SJSA1 (cell line): ENCODE data around the gene KCTD11. TPM values are rescaled to one million over a fixed set of nuclear protein-coding genes. Genes with fewer than 3 reads are reported as not detected.
"Not testable (repeated sequence)": the region's sequence is repeated elsewhere in the genome, so short reads cannot be mapped to it uniquely, and the experiment has no call there.

Source experiments
- DNase-seq, 2 experiments: peaks; one replicate each; pipeline ENCODE4 v3.0.0-alpha.2; 2015 to 2020; ENCODE audit warnings: low spot score in 2 of 2, low read depth in 1 of 2
- H3K27ac ChIP-seq: fragments of 250-450 bp; sonication (Bioruptor Pico); 2 replicates; pipeline ENCODE4 v1.5.1; 2020; ENCODE audit warnings: mild to moderate bottlenecking, moderate library complexity
- H3K27me3 ChIP-seq: fragments of 250-450 bp; sonication (Bioruptor Pico); replicated peaks from 2 replicates; pipeline ENCODE4 v1.5.1; 2020; ENCODE audit warnings: mild to moderate bottlenecking, moderate library complexity
- H3K36me3 ChIP-seq: fragments of 250-450 bp; sonication (Bioruptor Pico); 2 replicates; pipeline ENCODE4 v1.5.1; 2020; ENCODE audit warnings: mild to moderate bottlenecking
- H3K4me1 ChIP-seq: fragments of 250-450 bp; sonication (Bioruptor Pico); replicated peaks from 2 replicates; pipeline ENCODE4 v1.6.1; 2021; ENCODE audit warnings: mild to moderate bottlenecking
- H3K4me3 ChIP-seq: fragments of 250-450 bp; sonication (Bioruptor Pico); 2 replicates; pipeline ENCODE4 v1.5.1; 2020; ENCODE audit warnings: mild to moderate bottlenecking
- H3K9me3 ChIP-seq: fragments of 250-450 bp; sonication (Bioruptor Pico); replicated peaks from 2 replicates; pipeline ENCODE4 v1.5.1; 2020; ENCODE audit warnings: mild to moderate bottlenecking
- total RNA-seq: library from RNA; depleted of rRNA; stranded (reverse); fragments of >200 nt; shearing (Covaris generic); gene quantifications from 2 replicates; pipeline ENCODE4 v1.2.3, GENCODE V29; 2014

Gene KCTD11
- total RNA-seq, 1 experiment from 2014 or later, result 5.4 TPM

DNA sequence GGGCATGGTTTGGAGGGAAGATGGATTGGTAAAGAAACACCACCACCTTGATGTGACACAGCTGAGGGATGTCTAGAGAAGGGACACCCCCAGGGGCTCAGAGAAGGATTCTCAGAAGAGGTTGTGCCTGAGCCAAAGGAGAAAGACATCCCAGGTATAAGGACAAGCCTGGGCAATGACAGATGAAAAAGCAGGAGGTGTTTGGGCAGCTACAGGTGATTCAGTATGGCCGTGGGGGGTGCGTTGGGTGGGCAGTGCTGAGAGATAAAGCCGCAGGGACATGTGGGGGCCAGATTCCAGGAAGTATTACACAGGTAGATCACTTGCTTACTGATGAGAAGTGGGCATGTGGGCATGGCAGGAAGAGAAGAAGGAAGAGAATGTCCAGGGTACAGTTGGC lies 9.9 kb downstream of the KCTD11 start:
- DNase-seq, result no peak
- no peaks in the 10 kb centered on the region for H3K36me3 ChIP-seq
- H3K9me3 ChIP-seq, result no peaks in the 10 kb centered on the region
- no peak overlapping the region for H3K4me3 ChIP-seq
- no peaks in the 10 kb centered on the region for H3K4me1 ChIP-seq
- no peaks in the 10 kb centered on the region for H3K27me3 ChIP-seq
- H3K27ac ChIP-seq, result no peak overlapping the region

DNA sequence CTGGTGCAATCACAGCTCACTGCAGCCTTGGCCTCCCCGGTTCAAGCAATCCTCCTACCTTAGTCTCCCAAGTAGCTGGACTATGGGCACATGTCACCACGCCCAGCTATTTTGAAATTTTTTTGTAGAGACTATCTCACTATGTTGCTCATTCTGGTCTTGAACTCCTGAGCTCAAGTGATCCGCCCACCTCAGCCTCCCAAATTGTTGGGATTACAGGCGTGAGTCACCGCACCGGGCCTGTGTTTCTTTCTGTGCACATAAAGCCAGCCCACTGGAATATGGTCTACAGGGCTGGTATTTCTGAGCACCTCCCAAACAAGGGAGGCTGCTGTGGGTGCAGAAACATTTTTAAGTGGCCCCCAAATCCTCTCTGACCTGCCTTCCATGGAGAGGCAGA lies 11.3 kb downstream of the KCTD11 start:
- H3K36me3 ChIP-seq, result no peaks in the 10 kb centered on the region
- no peaks in the 10 kb centered on the region for H3K4me1 ChIP-seq
- H3K27me3 ChIP-seq, result no peaks in the 10 kb centered on the region
- no peak for DNase-seq
- H3K9me3 ChIP-seq, result no peaks in the 10 kb centered on the region
- no peak overlapping the region for H3K27ac ChIP-seq
- H3K4me3 ChIP-seq, result no peak overlapping the region

DNA sequence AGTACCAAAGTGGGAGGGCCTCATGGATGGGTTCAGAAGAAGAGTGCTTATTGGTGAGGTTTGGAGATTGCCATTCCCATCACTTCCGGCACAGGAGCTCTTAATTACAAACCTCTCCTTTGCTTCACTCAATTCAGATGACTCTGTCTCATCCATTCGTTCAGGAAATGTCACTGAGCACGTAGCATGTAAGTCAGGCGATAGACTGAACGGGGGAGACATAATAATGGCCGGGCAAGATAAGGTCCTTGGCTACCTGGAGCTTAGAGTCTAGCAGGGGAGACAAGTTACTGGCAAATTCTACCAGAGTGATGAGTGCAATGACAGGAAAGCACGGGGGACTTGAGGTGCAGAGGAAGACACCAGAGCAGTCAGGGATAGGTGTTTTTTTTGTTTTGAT lies 14.0 kb downstream of the KCTD11 start:
- DNase-seq, H3K9me3 ChIP-seq, H3K4me1 ChIP-seq, H3K27ac ChIP-seq, H3K27me3 ChIP-seq, H3K36me3 ChIP-seq, H3K4me3 ChIP-seq: not testable (repeated sequence)

DNA sequence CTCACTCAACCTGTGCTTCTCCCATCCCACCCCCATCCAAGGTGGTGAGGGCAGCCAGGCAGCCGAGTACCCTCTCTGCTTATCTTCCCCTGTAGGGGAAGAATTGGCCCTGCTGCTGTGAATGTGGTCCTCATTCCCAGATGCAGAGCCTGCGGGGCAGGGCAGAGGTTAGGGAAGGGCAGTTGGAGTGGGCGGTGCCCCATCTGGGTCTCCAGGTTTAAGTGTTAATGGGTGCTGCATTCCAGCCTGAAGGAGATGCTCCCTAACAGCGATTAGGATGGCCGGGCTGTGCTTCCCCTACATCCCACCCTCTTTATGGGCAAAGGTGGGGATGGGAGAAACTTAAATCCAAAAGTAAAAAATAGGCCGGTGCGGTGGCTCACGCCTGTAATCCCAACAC lies 15.1 kb downstream of the KCTD11 start:
- Histone ChIP-seq H3K27me3 (no peaks in the 10 kb centered on the region; the same call in 1 of the 2 replicates), H3K4me3 (no peak overlapping the region), H3K36me3 (no peaks in the 10 kb centered on the region), H3K4me1 (no peaks in the 10 kb centered on the region), H3K9me3 (no peaks in the 10 kb centered on the region), H3K27ac (no peak overlapping the region)
- DNase-seq, result no peak

DNA sequence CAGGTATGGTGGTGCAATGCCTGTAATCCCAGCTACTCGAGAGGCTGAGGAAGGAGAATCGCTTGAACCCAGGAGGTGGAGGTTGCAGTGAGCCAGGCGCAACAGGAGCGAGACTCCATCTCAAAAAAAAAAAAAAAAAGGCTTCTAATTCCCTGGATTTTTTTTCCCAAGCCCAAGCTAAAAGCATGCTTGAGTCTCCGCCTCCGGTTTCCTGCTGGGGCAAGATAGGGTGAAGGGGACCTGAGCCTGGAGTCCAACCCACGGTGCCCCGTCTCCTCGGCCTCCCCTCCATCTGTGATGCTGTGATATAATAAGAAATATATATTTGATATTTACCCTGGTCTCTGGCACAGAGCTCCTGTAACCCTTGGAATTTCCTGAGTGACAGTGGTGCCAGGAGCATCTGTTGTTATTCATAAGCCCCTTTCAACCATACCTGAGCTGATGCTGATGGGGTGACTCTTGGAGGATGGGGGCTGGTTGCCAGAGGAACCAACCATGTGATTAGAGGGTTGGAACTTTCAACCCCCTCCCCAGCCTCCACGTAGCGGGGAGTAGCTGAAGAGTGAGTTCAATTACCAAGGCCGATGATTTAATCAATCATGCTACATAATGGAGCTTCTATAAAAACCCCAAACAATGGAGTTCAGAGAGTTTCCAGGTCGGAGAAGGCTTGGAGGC lies 16.1 kb downstream of the KCTD11 start:
- H3K36me3 ChIP-seq, result no peaks in the 10 kb centered on the region
- DNase-seq, result no peak
- H3K27me3 ChIP-seq, result no peaks in the 10 kb centered on the region; the same call in 1 of the 2 replicates
- no peaks in the 10 kb centered on the region for H3K4me1 ChIP-seq
- no peaks in the 10 kb centered on the region for H3K9me3 ChIP-seq
- no peak overlapping the region for H3K27ac ChIP-seq
- H3K4me3 ChIP-seq, result no peak overlapping the region

DNA sequence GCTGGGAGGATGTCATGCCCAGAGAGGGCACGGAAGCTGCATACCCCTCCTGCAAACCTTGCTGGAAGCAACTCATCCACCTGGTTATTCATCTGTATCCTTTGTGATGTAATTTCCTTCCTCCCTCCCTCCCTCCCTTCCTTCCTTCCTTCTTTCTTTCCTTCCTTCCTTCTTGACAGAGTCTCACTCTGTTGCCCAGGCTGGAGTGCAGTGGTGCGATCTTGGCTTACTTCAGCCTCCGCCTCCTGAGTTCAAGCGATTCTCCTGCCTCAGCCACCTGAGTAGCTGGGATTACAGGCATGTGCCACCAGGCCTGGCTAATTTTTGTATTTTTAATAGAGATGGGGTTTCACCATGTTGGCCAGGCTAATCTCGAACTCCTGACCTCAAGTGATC lies 16.6 kb downstream of the KCTD11 start:
- not testable (repeated sequence) for H3K27ac ChIP-seq, H3K9me3 ChIP-seq, H3K36me3 ChIP-seq, H3K4me1 ChIP-seq, DNase-seq, H3K27me3 ChIP-seq, H3K4me3 ChIP-seq

DNA sequence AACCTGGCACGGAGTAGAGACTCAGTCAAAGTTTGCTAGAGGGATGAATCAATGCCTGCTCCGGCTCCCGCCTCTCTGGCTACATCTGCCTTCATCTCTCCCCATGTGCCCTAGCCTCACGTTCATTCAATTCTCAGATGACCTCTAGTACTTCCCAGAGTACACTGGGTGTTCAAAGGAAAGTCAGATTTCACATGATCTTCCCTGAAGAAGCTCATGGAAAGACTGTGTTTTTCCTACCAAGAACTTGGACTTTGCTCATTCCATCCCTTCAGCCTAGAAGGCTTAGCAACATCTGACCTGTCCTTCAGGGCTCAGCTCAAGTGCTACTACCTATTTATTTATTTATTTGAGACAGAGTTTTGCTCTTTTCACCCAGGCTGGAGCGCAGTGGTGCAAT lies 17.9 kb downstream of the KCTD11 start:
- Histone ChIP-seq H3K27ac (no peak overlapping the region), H3K36me3 (no peaks in the 10 kb centered on the region), H3K9me3 (no peaks in the 10 kb centered on the region), H3K4me1 (no peaks in the 10 kb centered on the region), H3K27me3 (no peaks in the 10 kb centered on the region; the same call in 1 of the 2 replicates), H3K4me3 (no peak overlapping the region)
- DNase-seq, result no peak

DNA sequence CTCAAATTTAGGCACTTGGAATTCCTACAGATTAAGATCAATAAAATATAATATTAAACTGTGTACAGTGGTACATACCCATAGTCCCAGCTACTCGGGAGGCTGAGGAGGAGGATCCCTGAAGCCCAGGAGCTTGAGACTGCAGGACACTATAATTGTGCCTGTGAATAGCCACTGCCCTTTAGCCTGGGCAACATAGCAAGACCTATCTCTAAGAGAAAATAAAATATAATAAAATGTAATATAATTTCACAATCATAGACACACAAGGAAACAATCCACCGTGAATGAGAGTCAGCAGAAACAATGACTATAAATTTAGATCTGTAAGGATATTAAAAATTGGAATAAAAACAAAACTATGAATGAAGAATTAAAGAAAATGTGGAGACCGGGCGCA lies 18.9 kb downstream of the KCTD11 start:
- no peak for DNase-seq
- no peaks in the 10 kb centered on the region for H3K4me1 ChIP-seq
- no peak overlapping the region for H3K4me3 ChIP-seq
- H3K27me3 ChIP-seq, result no peaks in the 10 kb centered on the region; the same call in 1 of the 2 replicates
- no peak overlapping the region for H3K27ac ChIP-seq
- H3K36me3 ChIP-seq, result no peaks in the 10 kb centered on the region
- no peaks in the 10 kb centered on the region for H3K9me3 ChIP-seq

DNA sequence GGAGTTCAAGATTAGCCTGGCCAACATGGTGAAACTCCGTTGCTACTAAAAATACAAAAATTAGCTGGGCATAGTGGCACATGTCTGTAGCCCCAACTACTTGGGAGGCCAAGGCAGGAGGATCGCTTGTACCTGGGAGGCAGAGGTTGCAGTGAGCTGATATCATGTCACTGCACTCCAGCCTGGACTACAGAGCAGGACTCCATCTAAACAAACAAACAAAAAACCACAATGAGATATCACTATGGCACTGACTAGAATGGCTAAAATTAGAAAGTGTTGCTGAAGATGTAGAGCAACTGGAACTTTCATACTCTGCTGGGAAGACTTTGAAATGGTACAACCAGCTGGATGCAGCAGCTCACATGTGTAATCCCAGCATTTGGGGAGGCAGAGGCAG lies 22.4 kb downstream of the KCTD11 start:
- no peaks in the 10 kb centered on the region for H3K4me1 ChIP-seq
- no peak for DNase-seq
- no peaks in the 10 kb centered on the region for H3K36me3 ChIP-seq
- H3K4me3 ChIP-seq, result no peak overlapping the region
- no peak overlapping the region for H3K27ac ChIP-seq
- peaks cover 2% of the 10 kb centered on the region for H3K27me3 ChIP-seq
- peaks cover 5% of the 10 kb centered on the region for H3K9me3 ChIP-seq

DNA sequence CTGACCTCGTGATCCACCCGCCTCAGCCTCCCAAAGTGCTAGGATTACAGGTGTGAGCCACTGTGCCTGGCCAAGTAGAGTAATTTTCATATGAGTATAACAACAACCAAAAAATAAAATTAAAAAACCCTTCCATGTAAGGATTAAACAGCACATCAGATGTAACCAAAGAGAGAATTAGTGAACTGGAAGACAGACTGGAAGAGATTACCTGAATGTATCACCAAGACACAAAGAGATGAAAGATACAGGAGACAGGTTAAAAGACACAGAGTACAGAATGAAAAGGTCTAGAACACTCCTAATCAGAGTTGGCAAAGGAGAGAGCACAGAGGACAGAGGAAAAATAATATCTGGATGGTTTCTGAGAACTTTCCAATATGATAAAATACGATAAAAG lies 27.2 kb downstream of the KCTD11 start:
- no peak overlapping the region for H3K4me3 ChIP-seq
- no peak for DNase-seq
- H3K36me3 ChIP-seq, result no peaks in the 10 kb centered on the region
- no peak overlapping the region for H3K27ac ChIP-seq
- peaks cover 47% of the 10 kb centered on the region for H3K27me3 ChIP-seq
- peaks cover 6% of the 10 kb centered on the region for H3K4me1 ChIP-seq
- H3K9me3 ChIP-seq, result peaks cover 5% of the 10 kb centered on the region

DNA sequence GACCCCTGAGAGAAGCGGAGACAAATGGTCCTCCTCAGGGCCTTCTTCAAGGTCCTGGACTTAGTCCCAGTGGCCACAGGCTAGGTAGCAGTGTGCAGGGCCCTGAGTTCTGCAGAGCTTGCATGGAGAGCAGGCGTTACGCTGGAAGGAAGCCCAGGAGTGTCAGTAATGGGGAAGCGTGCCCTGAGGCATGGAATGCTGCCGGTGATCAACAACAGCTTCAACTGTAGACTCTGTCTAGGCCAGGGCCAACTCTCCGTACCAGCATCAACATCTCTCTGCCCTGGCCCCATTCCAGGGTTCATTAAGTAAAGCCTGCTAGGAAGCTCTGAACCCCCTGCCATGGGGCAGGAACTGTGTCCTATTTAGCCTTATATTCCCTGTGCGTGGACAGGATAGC lies 28.4 kb downstream of the KCTD11 start:
- no peak for DNase-seq
- Histone ChIP-seq H3K4me1 (peaks cover 9% of the 10 kb centered on the region), H3K9me3 (peaks cover 5% of the 10 kb centered on the region), H3K27ac (no peak overlapping the region), H3K36me3 (no peaks in the 10 kb centered on the region), H3K4me3 (no peak overlapping the region), H3K27me3 (peaks cover 53% of the 10 kb centered on the region)

DNA sequence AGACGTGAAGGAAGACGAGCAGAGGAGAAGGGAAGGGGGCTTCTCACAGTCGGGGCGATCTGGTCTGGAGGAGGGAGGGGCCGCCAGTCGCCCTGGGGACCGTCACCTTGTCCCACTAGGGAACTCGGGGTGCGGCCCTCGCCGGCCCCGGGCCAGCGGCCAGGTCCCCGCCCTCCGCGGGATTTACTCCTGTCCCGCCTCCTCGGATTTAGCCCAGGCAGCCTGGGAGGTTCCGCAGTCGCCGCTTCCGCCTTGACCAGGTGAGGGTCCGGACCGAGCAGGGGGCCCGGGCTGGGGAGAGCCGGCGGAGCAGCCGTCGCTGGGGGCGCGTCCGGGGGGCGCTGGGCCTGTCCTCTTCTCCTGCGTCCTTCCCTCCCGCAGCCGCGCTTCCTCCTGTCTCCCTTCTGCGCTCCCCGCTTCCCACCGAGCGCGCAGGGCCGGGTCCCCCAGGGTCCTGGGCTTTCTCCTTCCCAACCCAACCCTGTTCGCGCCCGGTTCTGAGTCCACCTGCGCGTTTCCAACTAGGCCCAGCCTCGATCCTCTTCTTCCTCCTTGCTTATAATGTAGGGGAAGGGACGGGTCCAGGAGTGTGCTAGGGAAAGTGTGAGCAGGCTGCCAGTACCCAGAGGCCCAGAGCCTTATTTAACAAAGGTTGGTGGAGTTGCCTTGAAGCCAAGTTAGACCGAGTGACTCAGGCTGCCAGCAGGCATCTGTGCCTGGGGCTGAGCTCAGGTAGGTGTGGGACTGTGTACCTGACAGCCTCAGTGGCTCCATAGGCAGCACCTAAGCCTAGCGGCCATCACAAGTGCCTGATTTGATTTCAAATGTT lies 29.1 kb downstream of the KCTD11 start, which contains the start of gene TNK1:
Gene TNK1, plus strand, starts transcription at position 235 of the 829 bp plus-strand sequence. CDS start 1,838 bp downstream, outside the sequence.
- Histone ChIP-seq H3K36me3 (no peaks in the 10 kb centered on the region), H3K9me3 (peaks cover 5% of the 10 kb centered on the region), H3K27ac (no peak within 1 kb of the TSS), H3K4me3 (no peak within 1 kb of the TSS), H3K4me1 (peaks cover 9% of the 10 kb centered on the region), H3K27me3 (peaks cover 53% of the 10 kb centered on the region)
- no peak for DNase-seq

DNA sequence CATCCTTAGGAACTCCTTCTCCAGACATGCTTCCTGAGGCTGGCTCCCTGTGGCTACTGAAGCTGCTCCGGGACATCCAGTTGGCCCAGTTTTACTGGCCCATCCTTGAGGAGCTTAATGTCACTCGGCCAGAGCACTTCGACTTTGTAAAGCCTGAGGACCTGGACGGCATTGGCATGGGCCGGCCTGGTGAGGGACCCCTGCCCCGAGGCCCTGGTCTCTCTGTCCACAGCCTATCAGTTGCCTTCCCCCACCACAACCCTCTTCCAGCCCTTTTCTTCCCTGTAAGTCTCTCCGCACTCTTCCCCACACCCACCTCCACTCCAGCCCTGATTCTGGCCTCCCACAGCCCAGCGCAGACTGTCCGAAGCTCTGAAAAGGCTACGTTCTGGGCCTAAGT lies 30.9 kb downstream of the KCTD11 start:
- H3K27ac ChIP-seq, result no peak overlapping the region
- peaks cover 9% of the 10 kb centered on the region for H3K4me1 ChIP-seq
- H3K4me3 ChIP-seq, result no peak overlapping the region
- peaks cover 53% of the 10 kb centered on the region for H3K27me3 ChIP-seq
- H3K36me3 ChIP-seq, result no peaks in the 10 kb centered on the region
- H3K9me3 ChIP-seq, result peaks cover 5% of the 10 kb centered on the region
- no peak for DNase-seq

DNA sequence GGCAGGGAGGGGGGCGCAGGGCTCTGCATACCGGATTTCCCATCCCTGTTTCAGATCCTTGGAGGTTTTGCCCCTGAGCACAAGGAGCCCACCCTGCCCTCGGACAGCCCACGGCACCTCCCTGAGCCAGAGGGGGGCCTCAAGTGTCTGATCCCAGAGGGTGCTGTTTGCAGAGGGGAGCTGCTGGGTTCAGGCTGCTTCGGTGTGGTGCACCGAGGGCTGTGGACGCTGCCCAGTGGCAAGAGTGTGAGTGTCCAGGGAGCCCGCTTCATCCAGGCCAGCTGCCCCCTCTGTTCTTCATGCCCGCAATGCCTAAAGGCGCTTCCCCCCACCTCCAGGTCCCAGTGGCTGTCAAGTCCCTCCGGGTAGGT lies 31.4 kb downstream of the KCTD11 start:
- Histone ChIP-seq H3K9me3 (peaks cover 5% of the 10 kb centered on the region), H3K27me3 (peaks cover 53% of the 10 kb centered on the region), H3K27ac (no peak overlapping the region), H3K36me3 (no peaks in the 10 kb centered on the region), H3K4me1 (peaks cover 9% of the 10 kb centered on the region), H3K4me3 (no peak overlapping the region)
- DNase-seq, result no peak
